NB4 (cell line): ENCODE data around the gene VAPB.

Experiments
- TF ChIP-seq, protein P1 (sequence below): IDR thresholded peaks from 2 replicates; pipeline ENCODE4 v1.6.1; 2011; ENCODE audit warnings: low read depth, low read length
- TF ChIP-seq, protein P2 (sequence below): IDR thresholded peaks from one replicate; pipeline ENCODE4 v1.5.1; 2012; ENCODE audit warnings: low read depth, low read length

DNA sequence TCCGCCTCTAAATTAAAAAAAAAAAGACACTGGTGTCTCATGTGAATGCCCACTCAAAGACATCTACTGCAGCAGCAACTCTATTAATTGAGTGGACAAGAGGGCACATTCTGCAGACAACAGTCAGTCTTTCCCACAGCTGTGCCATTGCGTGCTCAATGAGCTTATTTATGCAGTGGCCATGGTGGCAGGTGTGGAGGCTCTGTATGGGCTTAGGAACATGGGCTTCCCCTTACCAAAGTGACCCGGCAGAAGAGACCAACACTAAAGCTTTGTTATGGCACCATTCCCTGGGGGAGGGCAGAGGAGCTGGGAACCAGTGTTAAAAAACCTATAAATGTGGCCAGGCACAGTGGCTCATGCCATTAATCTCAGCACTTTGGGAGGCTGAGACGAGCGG is 4.2 kb upstream of the VAPB start:
- TF ChIP-seq, protein P1, sequence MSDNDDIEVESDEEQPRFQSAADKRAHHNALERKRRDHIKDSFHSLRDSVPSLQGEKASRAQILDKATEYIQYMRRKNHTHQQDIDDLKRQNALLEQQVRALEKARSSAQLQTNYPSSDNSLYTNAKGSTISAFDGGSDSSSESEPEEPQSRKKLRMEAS = no peak
- TF ChIP-seq, protein P2, sequence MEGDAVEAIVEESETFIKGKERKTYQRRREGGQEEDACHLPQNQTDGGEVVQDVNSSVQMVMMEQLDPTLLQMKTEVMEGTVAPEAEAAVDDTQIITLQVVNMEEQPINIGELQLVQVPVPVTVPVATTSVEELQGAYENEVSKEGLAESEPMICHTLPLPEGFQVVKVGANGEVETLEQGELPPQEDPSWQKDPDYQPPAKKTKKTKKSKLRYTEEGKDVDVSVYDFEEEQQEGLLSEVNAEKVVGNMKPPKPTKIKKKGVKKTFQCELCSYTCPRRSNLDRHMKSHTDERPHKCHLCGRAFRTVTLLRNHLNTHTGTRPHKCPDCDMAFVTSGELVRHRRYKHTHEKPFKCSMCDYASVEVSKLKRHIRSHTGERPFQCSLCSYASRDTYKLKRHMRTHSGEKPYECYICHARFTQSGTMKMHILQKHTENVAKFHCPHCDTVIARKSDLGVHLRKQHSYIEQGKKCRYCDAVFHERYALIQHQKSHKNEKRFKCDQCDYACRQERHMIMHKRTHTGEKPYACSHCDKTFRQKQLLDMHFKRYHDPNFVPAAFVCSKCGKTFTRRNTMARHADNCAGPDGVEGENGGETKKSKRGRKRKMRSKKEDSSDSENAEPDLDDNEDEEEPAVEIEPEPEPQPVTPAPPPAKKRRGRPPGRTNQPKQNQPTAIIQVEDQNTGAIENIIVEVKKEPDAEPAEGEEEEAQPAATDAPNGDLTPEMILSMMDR = no peak
